ENCODE data around the gene MIEN1.
"Not testable (repeated sequence)": the region's sequence is repeated elsewhere in the genome, so short reads cannot be mapped to it uniquely, and the experiment has no call there.

Gene MIEN1

GRCh38 chr17:39716073-39716818 is 14.1 kb downstream of the MIEN1 start:
- no peak for DNase-seq (ENCODE audit: low read depth, low spot score)

- no peak for DNase-seq (ENCODE audit: low read depth, low spot score)
These were observed 14.8 kb downstream of the MIEN1 start for GRCh38 chr17:39715375-39716072.

- DNase-seq (ENCODE audit: low read depth, low spot score): no peak
These were observed 16.1 kb downstream of the MIEN1 start for GRCh38 chr17:39714234-39714633.

- no peak for DNase-seq (ENCODE audit: low read depth, low spot score)
These were observed 18.5 kb downstream of the MIEN1 start for GRCh38 chr17:39711851-39712250.

- not testable (repeated sequence) for DNase-seq (ENCODE audit: low read depth, low spot score)
These were observed 19.3 kb downstream of the MIEN1 start for GRCh38 chr17:39711071-39711470.

GRCh38 chr17:39709998-39710964 is 20.1 kb downstream of the MIEN1 start:
- DNase-seq (ENCODE audit: low read depth, low spot score): no peak

- DNase-seq (ENCODE audit: low read depth, low spot score): no peak
These were observed 20.9 kb downstream of the MIEN1 start for GRCh38 chr17:39709319-39709997.

GRCh38 chr17:39706921-39707337 is 23.4 kb downstream of the MIEN1 start:
- no peak for DNase-seq (ENCODE audit: low read depth, low spot score)

GRCh38 chr17:39706383-39706782 is 23.9 kb downstream of the MIEN1 start:
- DNase-seq (ENCODE audit: low read depth, low spot score): no peak

GRCh38 chr17:39705786-39706348 is 24.5 kb downstream of the MIEN1 start:
- DNase-seq (ENCODE audit: low read depth, low spot score): no peak

GRCh38 chr17:39704821-39705551 is 25.3 kb downstream of the MIEN1 start:
- DNase-seq (ENCODE audit: low read depth, low spot score): no peak

- no peak for DNase-seq (ENCODE audit: low read depth, low spot score)
These were observed 26.4 kb downstream of the MIEN1 start for GRCh38 chr17:39703913-39704312.

GRCh38 chr17:39702901-39703893 is 27.1 kb downstream of the MIEN1 start:
- no peak for DNase-seq (ENCODE audit: low read depth, low spot score)

GRCh38 chr17:39701784-39702422 is 28.4 kb downstream of the MIEN1 start:
- no peak for DNase-seq (ENCODE audit: low read depth, low spot score)

GRCh38 chr17:39701012-39701783 is 29.1 kb downstream of the MIEN1 start:
- no peak for DNase-seq (ENCODE audit: low read depth, low spot score)

- no peak for DNase-seq (ENCODE audit: low read depth, low spot score)
These were observed 30.0 kb downstream of the MIEN1 start for GRCh38 chr17:39700148-39700987.

- no peak for DNase-seq (ENCODE audit: low read depth, low spot score)
These were observed 30.5 kb downstream of the MIEN1 start, which contains the start of gene ERBB2 for GRCh38 chr17:39699818-39700147. Gene ERBB2, plus strand, starts transcription at chr17:39700064. Its CDS starts 175 bp downstream, at chr17:39700239.
